Small intestine (tissue), 7 donors: ENCODE measurements around the gene XPO4. TPM values are rescaled to one million over a fixed set of nuclear protein-coding genes. Genes with fewer than 3 reads are reported as not detected.

Source experiments
- DNase-seq, 2 donors: peaks; one replicate each; pipeline versions ENCODE4 v3.0.0 to v3.0.0-alpha.2; 2013
- FAIRE-seq: peaks from 2 replicates; lab custom pipeline; 2012; peaks lifted over from hg19 to GRCh38; lab: Jason Lieb, UNC
- H3K27ac ChIP-seq, 3 donors: one replicate each; pipeline ENCODE4 v1.5.1; 2013; ENCODE audit warnings: low read length in 2 of 3, mild to moderate bottlenecking in 2 of 3, control low read depth in 1 of 3, inconsistent platforms in 1 of 3, low read depth in 1 of 3, moderate library complexity in 1 of 3
- H3K27me3 ChIP-seq, 3 donors: one replicate each; pipeline ENCODE4 v1.6.1; 2013; ENCODE audit warnings: low read length in 3 of 3, inconsistent platforms in 1 of 3; ENCODE audit not compliant: control insufficient read depth in 3 of 3, insufficient read depth in 3 of 3
- H3K36me3 ChIP-seq, 3 donors: one replicate each; pipeline ENCODE4 v1.6.1; 2013; ENCODE audit warnings: low read length in 3 of 3, inconsistent platforms in 1 of 3, low read depth in 1 of 3, mild to moderate bottlenecking in 1 of 3, moderate library complexity in 1 of 3; ENCODE audit not compliant: control insufficient read depth in 3 of 3, insufficient read depth in 2 of 3
- H3K4me1 ChIP-seq, 3 donors: one replicate each; pipeline ENCODE4 v1.6.1; 2013; ENCODE audit warnings: low read length in 2 of 3, inconsistent platforms in 1 of 3, low read depth in 1 of 3, mild to moderate bottlenecking in 1 of 3, moderate library complexity in 1 of 3; ENCODE audit not compliant: control insufficient read depth in 3 of 3, insufficient read depth in 2 of 3
- H3K4me3 ChIP-seq, 3 donors: one replicate each; pipeline ENCODE4 v1.5.1; 2013; ENCODE audit warnings: low read length in 3 of 3, control low read depth in 1 of 3, inconsistent platforms in 1 of 3, low read depth in 1 of 3, mild to moderate bottlenecking in 1 of 3, moderate library complexity in 1 of 3
- H3K9me3 ChIP-seq, 2 donors: one replicate each; pipeline ENCODE4 v1.6.1; 2013; ENCODE audit warnings: low read depth in 1 of 2, low read length in 1 of 2; ENCODE audit not compliant: control insufficient read depth in 2 of 2, insufficient read depth in 1 of 2
- WGBS, 3 donors: extraction: QIAGEN DNeasy Blood & Tissue Kit; methylation state at CpG; one replicate each; pipeline ENCODE4 v1.1.7; 2013; 5-methylcytosine and 5-hydroxymethylcytosine counted together
- polyA plus RNA-seq, 4 donors: library from polyadenylated mRNA; stranded (reverse) in 3 of 4; unstranded in 1 of 4; fragments of 200-250 nt in 3 of 4; fragments of 120-200 nt in 1 of 4; gene quantifications; one replicate each; pipeline versions ENCODE4 v1.2.1 to v1.2.3, GENCODE V29; 2013
- donor health status: healthy with polysubstance abuse.
- donor health status: control.
- donor health status: control.
- donor health status: Bipolar disorder and iron deficiency.
- donor health status: healthy.

Gene XPO4
- polyA plus RNA-seq, 4 donors: 1.3 to 10.7 (median 3.0) TPM

GRCh38 chr13:20740021-20740420 lies 162.5 kb downstream of the XPO4 start:
- Histone ChIP-seq H3K27ac (no peak overlapping the region), H3K27me3 (no peaks in the 10 kb centered on the region), H3K4me3 (no peak overlapping the region), H3K36me3 (no peaks in the 10 kb centered on the region), H3K9me3 (peaks cover 0 to 7% of the 10 kb centered on the region in 2 donors), H3K4me1 (no peaks in the 10 kb centered on the region)
- whole genome bisulfite sequencing, 3 donors: 97 to 99% (median 98%) methylated on average over 19 to 22 of the region's 22 CpGs
- FAIRE-seq: no peak
- DNase-seq: no peak

- peaks cover 0 to 7% of the 10 kb centered on the region in 2 donors for H3K9me3 ChIP-seq
- H3K27me3 ChIP-seq: no peaks in the 10 kb centered on the region
- no peak overlapping the region for H3K4me3 ChIP-seq
- DNase-seq (no peak), FAIRE-seq (no peak)
- H3K27ac ChIP-seq: no peak overlapping the region
- H3K36me3 ChIP-seq: no peaks in the 10 kb centered on the region
- no peaks in the 10 kb centered on the region for H3K4me1 ChIP-seq
- WGBS, 3 donors: 95 to 97% (median 97%) methylated on average over 6 of the region's 6 CpGs
Measured at GRCh38 chr13:20738616-20739015, 163.9 kb downstream of the XPO4 start.

- DNase-seq (no peak), FAIRE-seq (no peak)
- no peaks in the 10 kb centered on the region for H3K4me1 ChIP-seq
- no peaks in the 10 kb centered on the region for H3K27me3 ChIP-seq
- peaks cover 0 to 7% (median 0%) of the 10 kb centered on the region in 3 donors for H3K36me3 ChIP-seq
- H3K4me3 ChIP-seq: no peak overlapping the region
- H3K27ac ChIP-seq: no peak overlapping the region
- H3K9me3 ChIP-seq: no peaks in the 10 kb centered on the region
- WGBS, 3 donors: 92 to 96% (median 95%) methylated on average over 33 of the region's 33 CpGs
Measured at GRCh38 chr13:20729633-20730585, 172.6 kb downstream of the XPO4 start.

- Histone ChIP-seq H3K4me1 (no peaks in the 10 kb centered on the region), H3K27ac (no peak overlapping the region), H3K27me3 (no peaks in the 10 kb centered on the region), H3K9me3 (no peaks in the 10 kb centered on the region), H3K36me3 (peaks cover 0 to 7% (median 0%) of the 10 kb centered on the region in 3 donors), H3K4me3 (no peak overlapping the region)
- no peak for DNase-seq
- whole genome bisulfite sequencing, 3 donors: 74 to 87% (median 85%) methylated on average over 14 of the region's 14 CpGs
- FAIRE-seq: no peak
Measured at GRCh38 chr13:20728579-20729311, 173.8 kb downstream of the XPO4 start.

GRCh38 chr13:20727856-20728255 lies 174.7 kb downstream of the XPO4 start:
- H3K9me3 ChIP-seq: no peaks in the 10 kb centered on the region
- H3K4me1 ChIP-seq: no peaks in the 10 kb centered on the region
- H3K27ac ChIP-seq: no peak overlapping the region
- no peak for DNase-seq
- FAIRE-seq: no peak
- no peaks in the 10 kb centered on the region for H3K27me3 ChIP-seq
- WGBS, 3 donors: 95 to 97% (median 97%) methylated on average over 6 of the region's 6 CpGs
- no peak overlapping the region for H3K4me3 ChIP-seq
- peaks cover 0 to 7% (median 0%) of the 10 kb centered on the region in 3 donors for H3K36me3 ChIP-seq

Other genes starting within 250 kb of the XPO4 start
- gene IL17D, start 199.0 kb downstream of the XPO4 start, polyA plus RNA-seq: 10 to 100 TPM in 1 of 4 donors, 1 to 10 TPM in 3; 1.7 to 28.4 (median 2.0) TPM
- 10 to 100 TPM in 1 of 4 donors, 1 to 10 TPM in 3; 2.5 to 10.5 (median 6.1) TPM for gene EEF1AKMT1, start 128.8 kb downstream of the XPO4 start, polyA plus RNA-seq
- gene LATS2, start 158.8 kb upstream of the XPO4 start, polyA plus RNA-seq: 1 to 10 TPM; 1.1 to 5.0 (median 2.9) TPM
- 100 to 1,000 TPM in 2 of 4 donors, 10 to 100 TPM in 2; 69.1 to 127 (median 94.6) TPM for gene SAP18, start 237.4 kb upstream of the XPO4 start, polyA plus RNA-seq